ENCODE results near the gene WDR82.

WDR82 gene

DNA sequence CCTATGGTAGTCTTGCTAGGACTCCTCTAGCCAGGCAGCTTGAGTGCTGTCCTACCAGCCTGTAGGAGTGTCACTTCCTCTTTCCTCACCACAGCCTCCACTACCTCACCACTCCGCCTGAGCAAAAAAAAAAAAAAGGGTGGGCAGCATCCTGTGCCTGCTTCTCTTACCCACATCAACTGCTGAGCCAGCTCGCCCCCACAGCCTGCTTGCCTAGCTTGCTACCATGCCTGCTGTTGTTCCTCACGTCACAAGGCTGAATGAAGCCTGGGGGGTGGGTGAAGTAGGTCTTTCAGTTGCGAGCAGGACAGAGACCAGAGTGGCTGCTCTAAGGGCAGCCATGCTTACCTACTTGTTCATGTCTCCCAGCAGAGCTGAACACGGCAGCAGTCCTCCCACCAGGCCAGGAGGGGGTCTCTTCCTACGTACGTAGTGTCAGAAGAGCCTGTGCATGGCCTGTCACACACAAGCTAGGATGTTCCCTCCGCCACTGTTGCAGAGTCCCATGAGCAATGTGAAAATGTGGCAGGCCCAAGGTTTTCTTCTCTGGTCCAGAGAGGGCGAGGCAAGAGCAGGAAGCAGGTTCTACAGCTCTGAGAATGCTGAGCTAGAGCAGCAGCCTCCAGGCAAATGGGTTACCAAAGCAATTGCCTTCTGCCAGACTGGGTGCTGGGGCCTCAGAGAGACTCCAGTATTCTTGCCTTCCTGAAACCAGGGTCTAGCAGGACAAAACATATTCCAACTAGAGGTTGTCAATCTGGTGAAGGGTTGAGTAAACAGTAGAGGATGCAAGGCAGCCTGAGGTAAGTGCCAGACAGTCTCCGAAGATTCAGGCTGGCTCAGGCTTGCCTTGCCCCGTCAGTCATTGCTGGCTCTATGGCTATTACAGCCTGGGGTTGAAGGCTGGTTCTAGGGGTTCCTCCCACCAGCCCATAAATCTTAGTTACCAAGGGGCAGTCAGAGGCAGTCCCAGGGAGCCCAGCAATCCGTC lies 24.8 kb downstream of the WDR82 start:
- peak; percentile 89 for DNase-seq

DNA sequence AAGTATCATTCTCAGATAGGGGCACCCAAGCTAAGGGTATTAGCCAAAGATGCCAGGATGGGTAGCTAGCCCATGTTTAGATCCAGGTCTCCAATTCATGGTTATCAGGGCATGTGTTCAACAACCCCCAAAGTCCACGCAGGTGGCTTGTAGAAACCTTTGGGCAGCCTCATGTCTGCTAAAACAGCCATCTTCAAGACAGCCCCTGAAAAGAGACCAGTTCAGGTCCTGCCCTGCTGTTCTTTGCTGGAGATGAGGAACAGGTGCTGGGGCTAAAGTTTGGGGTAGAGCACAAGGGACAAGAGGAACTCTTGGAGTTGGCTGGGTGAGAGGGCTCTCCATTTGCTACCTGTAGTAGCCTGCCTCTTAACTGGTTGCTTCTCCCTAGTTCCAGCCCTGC lies 28.3 kb downstream of the WDR82 start:
- DNase-seq: no peak

DNA sequence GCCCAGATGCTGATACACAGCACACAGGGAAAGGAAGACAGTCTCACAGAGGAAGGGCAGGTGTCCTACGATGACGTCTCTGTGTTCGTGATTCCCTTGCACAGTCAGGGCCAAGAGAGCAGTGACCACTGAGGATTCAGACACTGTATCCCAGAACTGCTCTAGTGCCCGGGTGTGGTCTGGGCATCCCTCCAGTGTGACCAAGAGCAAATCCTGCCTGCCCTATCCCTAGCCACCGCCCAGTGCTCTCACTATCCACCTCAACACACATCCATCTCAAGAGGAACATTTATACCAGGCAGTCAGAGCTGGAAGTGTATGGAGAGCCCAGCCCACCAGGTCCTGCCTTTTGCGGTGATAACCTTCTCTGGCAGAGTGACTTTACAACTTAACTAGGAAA lies 28.8 kb downstream of the WDR82 start:
- DNase-seq: no peak

DNA sequence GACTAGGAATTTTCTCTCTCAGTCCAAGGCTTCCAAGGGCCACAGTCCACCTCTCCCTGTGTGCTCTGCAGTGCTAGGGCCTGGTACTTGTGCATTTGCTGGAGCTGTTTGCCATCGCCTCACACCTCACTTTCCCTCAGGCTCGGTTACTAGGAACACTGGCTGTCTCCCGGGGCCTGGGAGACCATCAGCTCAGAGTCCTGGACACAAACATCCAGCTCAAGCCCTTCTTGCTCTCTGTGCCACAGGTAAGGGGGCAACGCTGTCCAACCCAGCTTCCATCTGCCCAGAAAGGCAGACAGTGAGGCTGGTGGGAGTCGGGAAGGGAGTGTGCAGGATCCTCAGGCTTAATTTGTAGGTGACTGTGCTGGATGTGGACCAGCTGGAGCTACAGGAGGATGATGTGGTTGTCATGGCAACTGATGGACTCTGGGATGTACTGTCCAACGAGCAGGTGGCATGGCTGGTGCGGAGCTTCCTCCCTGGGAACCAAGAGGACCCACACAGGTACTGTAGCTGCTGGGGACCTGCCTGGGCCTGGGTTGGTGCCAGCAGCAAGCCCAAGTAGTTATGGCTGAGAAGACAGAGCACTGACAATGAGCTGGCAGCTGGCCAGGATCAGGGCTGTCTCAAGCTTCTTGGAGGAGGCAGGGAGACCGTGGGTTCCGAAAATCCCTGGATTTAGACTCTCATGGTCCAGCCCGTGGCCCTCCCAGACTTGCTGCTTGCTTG lies 29.5 kb downstream of the WDR82 start:
- no peak for DNase-seq

DNA sequence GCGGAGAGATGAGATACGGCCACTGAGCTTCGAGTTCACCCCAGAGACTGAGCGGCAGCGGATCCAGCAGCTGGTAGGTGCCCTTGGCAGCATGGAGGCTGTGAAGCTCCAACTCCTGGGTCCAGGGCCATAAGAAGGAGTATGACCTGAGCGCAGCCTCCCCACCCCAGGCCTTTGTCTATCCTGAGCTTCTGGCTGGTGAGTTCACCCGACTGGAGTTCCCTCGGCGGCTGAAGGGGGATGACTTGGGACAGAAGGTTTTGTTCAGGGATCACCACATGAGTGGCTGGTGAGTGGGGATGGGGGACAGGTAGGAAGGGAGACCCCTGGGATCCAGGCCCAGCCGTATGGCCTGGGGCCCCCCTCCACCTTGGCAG lies 30.3 kb downstream of the WDR82 start:
- DNase-seq: no peak

DNA sequence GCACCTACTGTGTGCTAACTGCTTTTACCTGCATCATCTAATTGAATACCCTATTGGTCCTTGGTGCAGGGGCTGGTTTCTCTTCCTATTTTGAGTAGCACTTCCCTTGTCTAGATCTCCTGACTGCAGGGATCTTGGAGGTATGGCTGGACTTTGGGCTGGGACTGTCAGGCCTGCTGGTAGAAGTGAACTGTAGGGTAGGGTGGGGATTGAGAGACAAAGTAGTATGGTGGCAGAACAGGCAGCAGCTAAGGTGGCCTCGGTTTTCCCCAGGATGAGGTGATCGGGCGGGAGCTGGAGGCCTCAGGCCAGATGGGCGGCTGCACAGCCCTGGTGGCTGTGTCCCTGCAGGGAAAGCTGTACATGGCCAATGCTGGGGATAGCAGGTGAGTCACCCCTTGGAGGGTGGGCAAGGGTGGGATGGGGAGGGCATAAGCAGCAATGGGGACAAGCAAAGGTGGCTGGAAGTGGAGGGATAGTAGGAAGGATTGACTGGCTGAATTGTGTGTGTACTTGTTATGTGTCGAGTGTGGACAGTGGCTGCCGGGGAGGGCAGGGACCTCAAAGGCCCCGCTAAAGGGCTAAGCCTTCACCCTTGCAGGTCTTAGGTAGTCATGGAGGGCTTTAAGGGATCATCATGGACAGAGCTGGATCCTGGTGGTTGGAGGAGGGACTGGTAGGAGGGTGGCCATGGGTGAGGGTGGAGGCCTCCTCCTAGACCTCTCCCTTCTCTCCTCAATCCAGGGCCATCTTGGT lies 30.9 kb downstream of the WDR82 start:
- DNase-seq: no peak

DNA sequence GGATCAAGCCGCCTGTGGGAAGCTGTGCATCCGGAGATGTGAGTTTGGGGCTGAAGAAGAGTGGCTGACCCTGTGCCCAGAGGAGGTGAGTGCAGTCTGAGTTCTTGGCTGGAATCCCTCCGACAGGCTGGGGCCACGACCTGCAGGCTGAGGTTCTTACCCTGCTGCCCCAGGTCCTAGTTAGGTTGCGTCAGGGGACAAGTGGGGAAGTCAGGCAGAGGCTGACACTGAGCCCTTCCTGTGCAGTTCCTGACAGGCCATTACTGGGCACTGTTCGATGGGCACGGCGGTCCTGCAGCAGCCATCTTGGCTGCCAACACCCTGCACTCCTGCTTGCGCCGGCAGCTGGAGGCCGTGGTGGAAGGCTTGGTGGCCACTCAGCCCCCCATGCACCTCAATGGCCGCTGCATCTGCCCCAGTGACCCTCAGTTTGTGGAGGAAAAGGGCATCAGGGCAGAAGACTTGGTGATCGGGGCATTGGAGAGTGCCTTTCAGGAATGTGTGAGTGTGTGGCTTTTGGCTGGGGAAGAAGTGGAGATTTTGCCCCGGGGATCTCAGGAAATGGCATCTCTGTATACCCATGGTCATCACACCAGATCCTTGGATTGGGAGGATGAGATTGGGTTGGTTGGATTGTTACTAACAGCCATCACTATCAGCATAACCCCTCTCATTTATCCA lies 31.6 kb downstream of the WDR82 start:
- no peak for DNase-seq

DNA sequence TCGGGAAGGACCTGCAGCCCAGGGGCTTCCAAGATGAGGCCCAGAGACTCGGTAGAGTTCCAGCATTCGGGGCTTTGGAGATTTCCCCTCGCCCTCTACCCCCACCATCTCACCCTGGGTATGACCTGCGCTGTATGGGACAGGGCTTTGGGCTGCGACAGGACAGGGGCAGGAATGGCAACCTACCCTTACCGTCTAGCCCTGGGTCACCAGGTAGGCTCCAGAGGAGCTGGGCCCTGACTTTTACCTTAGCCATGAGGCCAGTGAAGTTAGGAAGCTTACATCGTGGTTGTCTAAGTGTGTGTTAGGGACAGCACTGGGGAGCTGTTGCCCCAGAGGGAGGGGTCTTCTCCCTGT lies 32.2 kb downstream of the WDR82 start:
- DNase-seq: no peak

DNA sequence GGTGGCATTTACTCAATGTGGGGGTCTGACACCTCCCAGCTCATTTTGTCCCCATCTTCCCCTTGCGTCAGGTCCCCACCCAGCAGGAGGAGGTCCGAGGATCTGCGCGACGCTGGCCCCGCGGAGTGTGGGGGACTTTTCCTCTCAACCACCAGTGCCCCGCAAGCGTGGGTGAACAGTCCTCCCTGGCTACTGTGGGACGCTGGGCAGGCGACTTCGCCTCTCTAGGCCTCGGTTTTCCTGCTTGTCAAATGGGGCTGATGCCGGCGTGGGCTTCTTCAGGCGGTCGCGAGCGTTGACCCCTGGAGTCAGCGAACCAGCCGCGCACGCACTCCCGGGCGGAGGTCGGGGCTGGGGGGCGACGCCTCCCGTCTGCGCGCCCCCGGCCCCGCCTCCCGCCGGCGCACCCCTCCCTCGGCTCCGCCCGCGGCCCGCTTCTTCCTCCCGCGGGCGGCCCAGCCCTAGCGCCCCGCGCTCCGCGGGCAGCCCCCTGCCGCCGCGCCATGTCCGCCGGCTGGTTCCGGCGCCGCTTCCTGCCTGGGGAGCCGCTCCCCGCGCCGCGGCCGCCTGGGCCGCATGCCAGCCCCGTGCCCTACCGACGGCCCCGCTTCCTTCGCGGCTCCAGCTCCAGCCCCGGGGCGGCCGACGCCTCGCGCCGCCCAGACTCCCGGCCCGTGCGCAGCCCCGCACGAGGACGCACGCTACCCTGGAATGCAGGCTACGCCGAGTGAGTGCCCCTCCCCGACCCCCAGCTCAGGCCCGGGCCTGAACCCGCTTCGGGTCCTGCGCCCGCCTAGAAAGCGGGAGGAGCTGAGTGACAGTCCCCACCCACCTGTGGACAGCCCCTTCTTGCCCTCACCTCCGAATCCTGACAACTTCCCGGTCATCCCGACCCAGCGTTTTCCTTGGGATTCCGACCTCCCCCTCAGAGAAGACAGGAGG lies 32.9 kb downstream of the WDR82 start, which contains the start of gene PPM1M:
Gene PPM1M (plus strand): TSS at position 438 of the 942 bp plus-strand sequence. CDS start 66 bp downstream, at position 504.
- DNase-seq: peak; percentile 52

DNA sequence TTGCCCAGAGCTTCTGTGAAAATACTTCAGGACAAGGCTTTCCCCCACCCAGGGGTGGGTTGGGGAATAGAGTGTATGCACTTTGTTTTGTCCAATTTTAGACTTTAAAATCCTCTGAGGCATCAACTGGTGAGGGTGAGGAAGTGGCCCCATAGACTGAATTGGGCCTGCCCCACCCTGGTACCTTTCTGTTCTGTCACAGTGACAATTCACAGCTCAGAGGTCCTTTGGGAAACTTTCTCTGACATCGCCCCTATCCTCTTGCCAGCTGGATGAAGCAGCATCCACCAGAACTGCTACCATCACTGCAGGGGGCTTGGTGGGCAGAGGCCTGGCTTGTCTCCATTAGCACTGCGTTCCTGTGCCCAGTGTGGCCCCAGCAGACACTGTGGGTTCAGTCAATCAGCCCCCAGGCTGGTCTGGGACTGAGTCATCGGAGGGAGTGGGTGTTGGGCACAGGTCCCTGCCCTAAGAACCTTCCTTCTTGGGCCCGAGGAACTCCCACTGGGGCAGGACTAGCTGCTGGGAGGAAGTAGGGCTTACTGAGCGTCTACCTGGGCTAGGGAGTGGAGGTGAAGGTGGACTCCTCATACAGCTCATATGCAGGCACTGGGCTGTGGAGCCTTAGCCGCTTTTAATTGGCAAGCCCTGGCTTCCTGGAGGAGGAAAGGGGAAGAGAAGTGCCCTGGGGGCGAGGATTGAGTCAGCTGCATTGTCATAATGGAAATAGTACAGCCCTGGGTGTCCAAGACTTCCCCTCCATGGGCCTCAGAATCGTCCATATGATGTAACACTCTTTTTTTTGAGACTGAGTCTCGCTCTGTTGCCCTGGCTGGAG lies 34.4 kb downstream of the WDR82 start:
- DNase-seq: peak; percentile 88

DNA sequence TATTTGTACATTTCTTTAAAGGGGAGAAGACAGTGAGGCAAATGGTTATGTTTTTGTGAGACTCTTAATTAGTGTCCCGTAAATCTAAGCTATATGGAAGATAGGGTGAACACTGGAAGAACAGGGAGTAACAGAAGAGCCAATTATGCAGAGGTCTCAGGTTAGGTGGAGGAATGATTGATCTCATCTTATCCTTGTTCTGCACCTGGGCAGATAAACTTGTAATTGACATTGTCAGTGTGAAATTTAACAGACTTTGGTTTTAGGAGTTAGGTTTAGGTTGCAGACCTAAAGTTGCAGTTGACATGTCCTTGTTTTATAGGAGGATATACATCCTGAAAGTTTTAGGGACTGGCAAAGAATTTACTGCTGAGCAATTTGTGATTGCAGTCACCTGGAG lies 36.4 kb downstream of the WDR82 start:
- no peak for DNase-seq

DNA sequence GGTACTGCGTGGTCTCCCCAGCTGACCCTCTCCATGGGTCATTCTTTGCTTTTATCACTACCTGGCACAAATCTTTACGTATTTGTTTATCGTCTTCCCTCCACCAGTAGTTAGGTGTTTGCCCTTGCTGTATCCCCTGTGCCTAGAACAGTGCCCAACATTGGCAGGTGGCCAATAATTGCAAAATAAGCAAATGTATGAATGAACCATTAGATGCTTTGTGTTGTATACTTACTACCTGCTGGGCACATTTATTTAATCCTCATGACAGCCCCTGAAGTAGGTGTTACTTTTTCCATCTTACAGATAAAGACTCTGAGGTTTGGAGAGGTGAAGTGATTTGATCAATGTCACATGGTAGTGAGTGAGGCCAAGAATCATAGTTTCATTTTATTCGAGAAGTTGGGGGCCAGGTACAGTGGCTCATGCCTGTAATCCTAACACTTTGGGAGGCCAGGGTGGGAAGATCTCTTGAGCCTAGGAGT lies 37.5 kb downstream of the WDR82 start:
- peak; percentile 36 for DNase-seq

DNA sequence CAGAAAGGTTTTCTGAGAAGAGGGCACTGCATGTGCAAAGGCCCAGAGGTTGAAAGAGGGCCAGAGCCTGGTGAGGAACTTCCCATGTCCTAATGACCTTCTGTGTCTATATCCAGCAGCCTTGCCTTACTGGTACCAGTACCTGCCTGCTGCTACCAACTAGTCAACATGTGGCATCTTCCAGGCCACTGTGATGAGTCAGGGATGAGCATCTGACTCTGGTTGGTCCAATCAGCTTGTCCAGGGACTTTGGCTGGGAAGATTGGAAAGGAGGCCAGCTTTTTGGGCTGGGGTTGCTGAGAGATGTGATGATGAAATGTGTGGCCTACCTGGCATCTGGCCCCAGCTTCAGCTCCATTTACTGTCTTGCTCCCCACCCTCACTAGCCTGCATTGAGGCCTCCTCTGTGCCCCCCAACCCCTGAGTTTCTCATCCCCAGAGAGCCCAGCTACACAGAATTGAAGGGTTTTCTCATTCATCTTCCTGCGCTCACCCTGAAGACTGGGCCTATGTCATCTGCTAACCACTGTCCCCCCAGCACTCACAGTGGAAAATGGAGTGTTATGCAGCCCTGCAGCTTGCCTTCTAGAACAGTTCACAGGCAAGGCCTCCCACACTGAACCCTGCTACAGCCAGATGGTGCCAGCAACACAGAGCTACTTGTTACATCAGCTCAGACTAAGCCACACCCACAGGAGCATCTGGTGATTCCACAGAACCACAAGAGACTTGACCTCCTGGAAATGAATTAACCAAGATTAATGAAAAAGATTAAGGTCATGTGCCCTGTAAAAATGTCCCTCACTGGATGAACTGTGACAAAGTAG lies 38.2 kb downstream of the WDR82 start:
- peak; percentile 84 for DNase-seq

DNA sequence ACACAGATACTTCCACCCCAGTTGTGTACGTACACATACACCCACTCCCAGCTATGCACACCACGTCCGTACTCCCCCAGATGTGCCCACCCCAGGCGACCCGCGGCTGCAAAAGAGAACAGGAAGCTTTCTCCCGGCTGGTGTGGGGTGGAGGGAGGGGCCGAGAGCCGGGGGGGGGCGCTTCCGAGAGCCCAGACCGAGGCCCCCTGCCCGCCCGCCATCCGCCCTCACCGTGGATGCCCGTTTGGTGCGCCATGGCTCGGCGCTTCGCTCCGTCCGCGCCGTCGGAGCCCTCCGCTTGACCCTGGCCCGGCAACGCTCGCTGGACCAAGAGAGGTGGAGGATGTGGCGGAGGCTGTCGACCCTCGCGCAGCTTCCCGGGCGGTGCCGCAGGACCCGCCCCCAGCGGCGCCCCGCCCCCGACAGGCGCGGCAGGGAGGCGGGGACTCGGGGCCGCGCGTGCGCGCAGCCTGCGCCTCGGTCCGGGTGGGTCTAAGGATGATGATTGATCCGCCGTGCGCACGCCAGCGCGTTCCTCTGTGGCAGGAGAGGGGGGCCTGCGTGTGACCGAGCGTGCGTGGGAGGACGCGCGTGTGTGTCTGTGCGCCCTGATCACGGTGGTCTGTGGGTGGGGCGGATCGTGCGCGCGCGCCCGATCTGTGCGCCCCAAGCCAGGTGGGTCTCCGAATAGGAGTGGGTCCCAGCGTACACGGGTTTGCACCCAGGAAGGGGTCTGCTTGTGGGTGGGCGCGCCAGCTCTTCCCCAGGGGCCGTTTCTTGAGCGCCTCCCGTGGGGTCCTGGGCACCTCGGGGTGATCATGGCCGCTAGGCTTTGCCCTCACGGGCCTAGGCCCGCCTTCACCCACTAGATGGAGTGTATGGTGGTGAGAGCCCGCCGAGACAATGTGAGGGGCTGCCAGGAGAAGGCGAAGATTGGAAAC lies 39.4 kb downstream of the WDR82 start, which contains the start of gene TWF2:
Gene TWF2 (minus strand): TSS at position 398 of the 941 bp plus-strand sequence. CDS start 142 bp downstream, at position 256.
- peak; percentile 87 for DNase-seq

DNA sequence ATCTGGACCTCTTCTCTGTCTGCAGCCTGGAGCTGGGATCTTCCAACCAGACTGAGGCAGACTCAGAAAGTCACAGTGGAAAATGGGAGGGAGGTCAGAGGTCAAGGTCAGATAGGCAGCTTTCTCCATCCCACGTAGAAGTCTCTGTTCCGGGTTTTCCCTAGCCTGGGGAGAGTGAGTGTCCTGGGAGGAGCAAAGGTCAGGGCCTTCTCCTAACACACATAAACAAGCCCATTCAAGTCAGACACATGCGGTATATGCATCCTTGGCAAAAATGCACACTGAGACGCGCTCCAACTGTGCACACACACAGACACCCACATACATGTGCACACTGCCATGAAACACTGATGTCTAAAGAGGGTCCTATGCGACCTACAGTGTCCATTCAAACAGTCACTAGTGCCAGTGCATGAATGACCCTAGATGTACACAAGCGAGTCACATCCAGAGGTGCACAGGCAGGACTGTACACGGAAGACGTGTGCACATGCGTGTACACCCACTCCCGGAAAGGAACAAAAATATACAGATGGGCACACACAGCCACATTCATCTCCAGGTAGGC lies 40.2 kb downstream of the WDR82 start:
- no peak for DNase-seq

DNA sequence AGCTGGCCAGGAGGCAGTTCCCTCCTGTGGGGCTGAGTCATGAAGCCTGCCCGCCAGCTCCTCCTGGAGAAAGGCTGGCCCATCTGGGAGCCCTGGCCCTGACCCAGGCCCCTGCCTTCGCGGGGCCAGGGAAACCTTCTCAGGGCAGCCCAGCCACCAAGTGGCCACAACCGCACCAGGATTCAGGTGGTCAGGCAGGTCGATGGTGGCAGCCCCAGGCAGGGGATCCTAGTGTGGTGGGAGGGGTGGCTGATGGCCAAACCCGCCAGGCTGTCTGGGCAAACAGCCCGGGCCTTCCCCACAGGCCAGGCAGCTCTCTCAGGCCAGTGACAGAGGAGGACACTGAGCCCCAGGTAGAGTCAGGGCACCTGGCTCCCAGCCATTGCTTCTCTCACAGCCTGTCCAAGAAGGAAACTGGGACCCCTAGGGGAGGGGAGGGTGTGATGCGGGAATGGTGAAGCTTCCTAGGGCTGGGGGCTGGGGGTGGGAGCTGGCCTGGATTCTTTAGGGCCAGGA lies 40.7 kb downstream of the WDR82 start:
- no peak for DNase-seq

DNA sequence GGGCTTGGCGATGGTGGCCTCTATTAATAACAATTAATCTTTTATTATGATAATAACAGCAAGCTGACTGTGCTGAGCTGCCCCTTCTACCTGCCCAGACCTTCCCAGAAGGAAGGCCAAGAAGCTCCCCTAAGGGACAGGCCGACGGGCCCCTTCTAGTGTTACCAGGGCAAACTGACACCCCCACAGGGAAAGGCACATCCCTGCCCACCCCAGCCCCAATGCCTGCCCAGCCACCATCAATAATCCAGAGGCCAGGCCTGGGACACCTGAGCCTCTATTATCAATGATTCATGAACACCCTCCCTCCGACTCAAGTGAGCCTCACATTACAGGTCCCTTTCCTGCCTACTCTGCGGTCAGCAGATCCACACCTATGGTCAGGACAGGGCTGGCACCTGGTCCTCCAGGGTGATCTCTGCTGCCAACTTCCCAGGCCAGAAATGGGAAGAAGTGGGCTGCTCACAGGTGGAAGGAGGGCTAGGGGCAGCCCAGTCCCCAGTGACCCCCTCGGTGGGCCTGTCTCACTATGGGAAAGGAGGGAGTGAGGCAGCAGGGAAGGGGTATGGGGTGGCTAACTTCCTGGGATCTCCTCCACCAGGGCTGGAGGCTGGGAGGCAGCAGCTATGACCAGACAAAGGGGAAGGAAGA lies 41.3 kb downstream of the WDR82 start:
- DNase-seq: no peak

Data from activated CD4-positive, alpha-beta T cell treated with anti-CD3 and anti-CD28 coated beads, Interleukin-2, amount 50 U/mL, for 16 hours (primary cell).